Activated CD8-positive, alpha-beta memory T cell treated with anti-CD3 and anti-CD28 coated beads, Interleukin-2, amount 50 U/mL, for 4 hours (primary cell): Measurements from ENCODE around the gene IRF7.

ENCODE experiments used
- DNase-seq: peaks from one replicate; pipeline ENCODE4 v3.0.0-alpha.2; 2020

Gene IRF7

DNA sequence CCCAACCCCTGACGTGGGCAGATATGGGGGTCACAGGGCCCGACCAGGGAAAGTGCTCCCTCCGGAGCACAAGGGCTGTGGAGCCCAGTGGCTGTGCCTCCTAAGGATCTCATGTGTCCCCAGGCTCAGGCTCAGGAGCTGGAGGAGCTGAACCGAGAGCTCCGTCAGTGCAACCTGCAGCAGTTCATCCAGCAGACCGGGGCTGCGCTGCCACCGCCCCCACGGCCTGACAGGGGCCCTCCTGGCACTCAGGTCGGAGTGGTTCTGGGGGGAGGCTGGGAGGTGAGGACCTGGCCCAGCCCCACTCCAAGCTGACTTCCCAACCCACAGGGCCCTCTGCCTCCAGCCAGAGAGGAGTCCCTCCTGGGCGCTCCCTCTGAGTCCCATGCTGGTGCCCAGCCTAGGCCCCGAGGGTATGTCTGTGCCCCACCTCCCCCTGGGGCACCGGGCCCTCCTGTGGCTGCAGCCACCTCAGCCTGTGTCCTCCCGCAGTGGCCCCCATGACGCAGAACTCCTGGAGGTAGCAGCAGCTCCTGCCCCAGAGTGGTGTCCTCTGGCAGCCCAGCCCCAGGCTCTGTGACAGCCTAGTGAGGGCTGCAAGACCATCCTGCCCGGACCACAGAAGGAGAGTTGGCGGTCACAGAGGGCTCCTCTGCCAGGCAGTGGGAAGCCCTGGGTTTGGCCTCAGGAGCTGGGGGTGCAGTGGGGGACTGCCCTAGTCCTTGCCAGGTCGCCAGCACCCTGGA is 52.5 kb downstream of the IRF7 start:
- DNase-seq, result no peak
